ENCODE measurements around the gene ALK.

GRCh38 chr2:29817801-29818680 lies 103.3 kb downstream of the ALK start:
- no peak for TF ChIP-seq EZH2 (IDR thresholded peaks at IDR 0.05)
- TF ChIP-seq POLR2AphosphoS5 (IDR thresholded peaks at IDR 0.05; ENCODE audit: borderline replicate concordance, low read depth, low read length): no peak
- TF ChIP-seq FOXP2 (optimal IDR thresholded peaks at IDR 0.05; ENCODE audit: control extremely low read depth, extremely low read length, insufficient read depth): no peak
